Right renal cortex interstitium (tissue), 3 donors: ENCODE data around the gene EPC2. TPM values are rescaled to one million over a fixed set of nuclear protein-coding genes. Genes with fewer than 3 reads are reported as not detected.
"Not testable (repeated sequence)": the region's sequence is repeated elsewhere in the genome, so short reads cannot be mapped to it uniquely, and the experiment has no call there.

Experiments used
- DNase-seq, 3 donors: peaks; one replicate each; pipeline ENCODE4 v3.0.0-alpha.2; 2013; ENCODE audit warnings: low read depth in 3 of 3, low spot score in 2 of 3
- polyA plus RNA-seq, 3 donors: library from polyadenylated mRNA; unstranded; fragments of 120-200 nt; gene quantifications; one replicate each; pipeline ENCODE4 v1.2.1, GENCODE V29; 2013; ENCODE audit not compliant: insufficient read length in 3 of 3

Gene EPC2
- polyA plus RNA-seq, 3 donors = 50.7 to 56.7 (median 53.8) TPM

GRCh38 chr2:148638543-148638942, 6.0 kb upstream of the EPC2 start:
- no peak for DNase-seq

GRCh38 chr2:148640767-148641166, 3.8 kb upstream of the EPC2 start:
- no peak for DNase-seq

- DNase-seq = no peak
Measured at GRCh38 chr2:148642112-148642744, 2.3 kb upstream of the EPC2 start.

- no peak for DNase-seq
Measured at GRCh38 chr2:148642891-148643416, 1.6 kb upstream of the EPC2 start.

- no peak for DNase-seq
Measured at GRCh38 chr2:148643421-148643820, 1.1 kb upstream of the EPC2 start.

- DNase-seq = peak; percentile 92 to 95 (median 92)
Measured at GRCh38 chr2:148644883-148645538, 460 bp downstream of the EPC2 start.

GRCh38 chr2:148645539-148646230, 1.1 kb downstream of the EPC2 start:
- peak; percentile 33 to 42 (median 36) for DNase-seq

- no peak for DNase-seq
Measured at GRCh38 chr2:148646231-148646559, 1.6 kb downstream of the EPC2 start.

GRCh38 chr2:148647711-148648110, 3.2 kb downstream of the EPC2 start:
- DNase-seq = not testable (repeated sequence)

GRCh38 chr2:148649936-148650335, 5.4 kb downstream of the EPC2 start:
- DNase-seq = no peak

GRCh38 chr2:148650881-148651280, 6.3 kb downstream of the EPC2 start:
- no peak for DNase-seq

- no peak for DNase-seq
Measured at GRCh38 chr2:148651972-148652371, 7.4 kb downstream of the EPC2 start.

- no peak for DNase-seq
Measured at GRCh38 chr2:148653437-148653836, 8.9 kb downstream of the EPC2 start.

GRCh38 chr2:148654435-148654834, 9.9 kb downstream of the EPC2 start:
- no peak for DNase-seq

GRCh38 chr2:148656516-148656915, 12.0 kb downstream of the EPC2 start:
- no peak for DNase-seq

- DNase-seq = no peak
Measured at GRCh38 chr2:148658807-148659722, 14.5 kb downstream of the EPC2 start.

GRCh38 chr2:148660999-148661398, 16.4 kb downstream of the EPC2 start:
- DNase-seq = no peak

- DNase-seq = not testable (repeated sequence)
Measured at GRCh38 chr2:148662332-148662731, 17.8 kb downstream of the EPC2 start.

GRCh38 chr2:148664229-148664628, 19.7 kb downstream of the EPC2 start:
- no peak for DNase-seq

- DNase-seq = no peak
Measured at GRCh38 chr2:148666555-148666954, 22.0 kb downstream of the EPC2 start.
